A204.1 (cell line): ENCODE data around the gene PRICKLE2.

Experiments
- FAIRE-seq: peaks from 2 replicates; lab custom pipeline; 2012; peaks lifted over from hg19 to GRCh38; lab: Jason Lieb, UNC

PRICKLE2 gene

GRCh38 chr3:64253689-64254088 is 28.4 kb upstream of the PRICKLE2 start:
- no peak for FAIRE-seq

DNA sequence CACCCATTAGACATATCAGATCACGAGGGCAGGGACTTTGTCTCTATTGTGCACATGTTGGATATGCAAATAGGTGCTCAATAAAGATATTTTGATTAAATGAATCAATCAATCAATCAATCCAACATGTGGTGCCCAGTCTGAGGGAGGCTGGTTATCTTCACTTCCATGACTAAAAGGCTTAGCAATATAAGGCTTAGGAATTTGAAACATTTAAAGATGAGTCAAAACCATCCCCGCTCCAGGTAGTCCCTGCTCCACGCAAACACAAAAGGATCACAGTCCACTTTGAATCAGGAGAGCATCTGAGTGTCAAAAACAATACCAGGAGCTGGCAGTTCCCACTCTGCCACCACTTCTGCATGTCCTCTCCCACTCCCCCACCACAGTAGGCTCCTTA is 25.8 kb upstream of the PRICKLE2 start:
- FAIRE-seq = no peak

DNA sequence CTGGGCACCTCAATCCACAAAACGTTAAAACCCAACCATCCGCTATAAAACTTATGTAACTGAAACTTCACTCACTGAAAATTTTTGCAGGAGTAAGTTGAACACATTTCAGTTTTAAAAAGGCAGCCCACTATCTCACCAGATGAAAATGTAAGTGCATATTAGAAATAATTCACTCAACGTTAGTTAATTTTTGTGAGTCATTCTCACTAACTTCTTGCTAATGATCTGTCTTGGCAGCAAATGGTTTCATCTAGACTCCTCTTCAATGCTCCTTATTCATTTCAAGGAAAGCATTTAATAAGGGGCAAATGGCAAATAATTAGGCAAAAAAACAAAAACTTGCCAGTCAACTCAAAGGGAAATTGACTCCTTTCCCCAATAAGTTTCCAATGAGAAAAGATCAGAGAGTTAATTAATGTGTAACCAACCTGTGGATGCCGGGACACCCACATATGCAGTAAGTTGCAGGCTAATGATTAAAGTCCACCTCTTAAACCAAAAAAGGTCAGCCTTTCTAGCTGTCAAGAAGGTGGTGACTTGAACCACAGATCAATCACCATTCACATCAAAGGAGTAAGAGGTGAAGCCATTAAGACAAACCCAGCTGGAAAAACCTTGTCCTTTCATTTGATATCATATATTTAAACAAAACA is 22.9 kb upstream of the PRICKLE2 start:
- no peak for FAIRE-seq

DNA sequence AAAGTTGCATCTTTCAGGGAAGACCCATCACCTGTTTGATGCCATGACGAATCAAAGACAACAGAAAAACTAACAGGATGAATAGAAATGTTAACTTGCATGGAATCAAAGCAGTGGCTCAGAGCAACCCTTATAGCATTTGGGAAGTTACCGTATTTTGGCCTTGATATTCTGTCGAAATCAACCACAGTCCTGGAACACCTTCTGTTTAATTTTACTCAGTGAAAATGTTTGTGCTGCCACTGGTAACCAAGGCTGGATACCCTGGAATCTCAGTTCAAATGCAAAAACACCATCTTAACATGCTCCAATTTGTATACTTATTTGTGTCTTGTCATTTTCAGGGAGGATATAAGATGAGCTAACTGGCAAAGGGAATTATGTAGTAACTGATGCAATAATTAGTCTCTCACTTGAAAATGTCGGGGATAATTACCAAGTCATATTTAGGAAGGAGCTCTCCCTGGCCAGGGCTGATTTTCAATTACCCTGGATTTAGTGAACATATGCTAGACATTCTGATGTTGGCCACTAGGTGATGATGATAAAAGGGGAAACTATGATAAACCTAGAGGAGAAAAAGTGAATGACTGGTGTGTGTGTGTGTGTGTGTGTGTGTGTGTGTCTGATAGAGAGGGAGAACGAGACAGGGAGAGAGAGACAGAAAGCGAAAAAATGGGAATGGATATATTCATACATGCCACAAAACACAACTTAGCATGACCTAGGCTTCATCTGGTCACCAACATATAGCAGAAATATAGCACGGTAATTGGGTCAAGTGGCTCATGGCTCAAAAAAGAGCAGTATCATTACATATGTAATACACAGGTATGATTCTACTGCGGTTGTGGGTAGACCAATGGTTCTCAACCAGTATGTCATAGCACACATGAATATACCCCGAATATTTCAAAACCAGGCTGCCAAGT is 19.0 kb upstream of the PRICKLE2 start:
- FAIRE-seq = no peak

DNA sequence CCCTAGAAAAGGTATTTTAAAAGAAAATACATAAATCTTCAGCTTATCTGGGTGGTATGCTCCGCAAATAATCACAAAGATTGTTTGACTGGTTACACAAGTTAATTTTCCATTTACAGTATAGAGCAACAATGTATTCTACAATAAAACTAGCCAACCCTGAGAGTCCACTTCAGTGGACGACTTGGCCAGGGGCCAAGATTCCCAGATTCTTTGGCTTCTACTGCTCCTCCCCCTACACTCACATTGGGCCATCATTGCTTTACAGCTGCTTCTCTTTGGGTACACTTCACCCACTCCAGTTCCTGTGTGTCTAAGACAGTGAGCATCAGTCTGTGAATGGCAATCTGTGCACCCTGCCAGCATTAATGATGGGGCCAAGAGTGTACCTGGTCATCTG is 17.2 kb upstream of the PRICKLE2 start:
- FAIRE-seq = no peak

DNA sequence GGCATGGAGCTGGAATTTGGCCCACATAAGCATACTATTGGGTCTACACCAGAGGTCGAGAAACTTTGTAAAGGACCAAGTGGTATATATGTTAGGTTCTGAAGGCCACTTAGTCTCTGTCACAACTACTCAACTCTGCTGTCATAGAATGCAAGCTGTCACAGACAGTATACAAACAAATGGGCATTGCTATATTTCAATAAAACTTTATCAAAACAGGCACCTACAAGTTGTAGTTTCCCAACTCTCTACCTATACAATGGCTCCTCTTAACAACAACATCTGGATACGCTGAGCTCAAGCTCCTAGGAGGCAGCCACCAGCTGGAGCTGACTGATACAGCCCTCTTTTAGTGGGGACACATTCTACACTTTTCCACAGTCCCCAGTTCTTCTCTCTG is 15.7 kb upstream of the PRICKLE2 start:
- no peak for FAIRE-seq

DNA sequence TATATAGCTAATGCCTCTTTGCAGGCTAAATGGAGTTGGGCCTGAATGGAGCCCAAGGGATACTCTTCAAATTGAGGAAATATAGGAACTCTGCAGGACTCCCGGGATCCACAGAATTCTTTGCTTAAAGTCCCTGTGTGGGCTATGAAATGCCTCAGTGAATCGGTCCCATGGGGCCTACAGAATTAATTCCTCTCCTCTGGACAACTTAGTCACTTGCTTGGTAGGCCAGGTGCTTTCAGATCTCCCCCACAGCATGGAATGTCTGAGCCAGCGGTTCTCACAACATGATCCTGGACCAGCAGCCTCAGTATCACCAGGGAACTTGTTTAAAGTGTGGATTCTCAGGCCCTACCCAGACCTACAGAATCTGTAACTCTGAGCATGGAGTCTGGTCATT is 15.1 kb upstream of the PRICKLE2 start:
- no peak for FAIRE-seq

GRCh38 chr3:64239841-64240240 is 14.6 kb upstream of the PRICKLE2 start:
- FAIRE-seq = no peak

DNA sequence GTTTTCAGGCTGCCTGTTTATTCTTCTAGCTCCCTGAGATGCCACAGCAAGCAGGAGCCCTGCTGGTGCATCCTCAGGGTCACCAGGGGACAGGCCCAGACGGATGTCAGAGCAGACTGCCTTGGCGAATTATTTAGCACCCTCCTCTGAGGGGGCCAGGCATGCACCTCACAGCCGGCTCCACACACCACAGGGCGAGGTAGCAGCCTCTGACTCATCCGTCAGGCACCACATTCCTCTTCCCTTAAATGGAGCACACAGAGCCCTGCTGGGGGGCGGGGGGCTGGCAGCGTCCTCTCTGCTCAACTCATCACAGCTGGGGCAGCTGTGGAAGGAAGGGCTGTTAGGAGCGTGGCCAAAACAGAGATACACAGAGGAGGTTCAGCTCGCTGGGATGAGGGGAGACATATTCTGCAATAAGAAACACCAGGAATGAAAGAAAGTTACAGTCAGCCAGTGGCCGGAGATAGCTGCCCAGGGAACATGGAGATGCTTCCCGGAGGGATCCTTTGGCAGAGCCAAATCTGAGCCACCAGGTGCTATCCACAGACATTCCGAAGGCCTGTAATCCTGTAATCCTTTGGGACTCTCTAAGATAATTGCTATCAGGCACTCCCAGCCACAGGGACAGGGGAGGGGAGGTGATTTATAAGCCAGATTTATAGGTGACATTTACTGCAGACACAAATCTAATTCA is 13.9 kb upstream of the PRICKLE2 start:
- FAIRE-seq = no peak

- FAIRE-seq = no peak
Measured at GRCh38 chr3:64237083-64237482, 11.8 kb upstream of the PRICKLE2 start.

- FAIRE-seq = no peak
Measured at GRCh38 chr3:64235605-64236004, 10.3 kb upstream of the PRICKLE2 start.

DNA sequence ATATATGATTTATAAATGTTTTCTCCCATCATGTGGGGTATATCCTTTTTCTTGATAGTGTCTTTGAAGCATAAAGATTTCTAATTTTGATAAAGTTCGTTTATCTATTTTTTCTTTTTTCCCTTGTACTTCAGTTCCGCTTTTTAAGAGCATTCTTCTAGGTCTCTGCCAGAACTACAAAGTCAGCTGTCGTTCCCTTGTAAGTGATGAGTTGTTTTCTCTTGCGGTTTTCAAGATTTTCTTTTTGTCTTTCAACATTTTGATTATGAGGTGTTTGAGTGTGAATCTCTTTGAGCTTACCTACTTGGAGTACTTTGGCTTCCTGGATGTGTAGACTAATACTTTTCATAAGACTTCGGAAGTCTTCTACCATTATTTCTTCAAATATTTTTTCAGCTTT is 9.3 kb upstream of the PRICKLE2 start:
- no peak for FAIRE-seq

DNA sequence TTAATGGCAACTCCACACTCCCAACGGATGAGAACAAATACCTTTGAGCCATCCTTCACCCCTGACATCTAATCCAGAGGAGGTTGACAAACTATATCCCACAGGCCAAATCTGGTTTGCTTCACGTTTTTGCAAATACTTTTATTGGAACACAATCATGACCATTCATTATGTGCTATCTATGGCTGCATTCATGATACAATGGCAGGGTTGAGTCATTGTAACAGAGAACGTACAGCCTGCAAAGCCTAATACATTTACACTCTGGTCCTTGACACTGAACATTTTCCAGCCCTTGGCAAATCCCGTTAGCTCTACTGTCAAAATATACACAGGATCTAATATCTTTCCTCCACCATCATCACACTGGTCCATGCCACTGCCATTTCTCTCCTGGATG is 7.6 kb upstream of the PRICKLE2 start:
- no peak for FAIRE-seq

GRCh38 chr3:64229903-64230302 is 4.6 kb upstream of the PRICKLE2 start:
- FAIRE-seq = no peak

- no peak for FAIRE-seq
Measured at GRCh38 chr3:64228110-64228509, 2.8 kb upstream of the PRICKLE2 start.

DNA sequence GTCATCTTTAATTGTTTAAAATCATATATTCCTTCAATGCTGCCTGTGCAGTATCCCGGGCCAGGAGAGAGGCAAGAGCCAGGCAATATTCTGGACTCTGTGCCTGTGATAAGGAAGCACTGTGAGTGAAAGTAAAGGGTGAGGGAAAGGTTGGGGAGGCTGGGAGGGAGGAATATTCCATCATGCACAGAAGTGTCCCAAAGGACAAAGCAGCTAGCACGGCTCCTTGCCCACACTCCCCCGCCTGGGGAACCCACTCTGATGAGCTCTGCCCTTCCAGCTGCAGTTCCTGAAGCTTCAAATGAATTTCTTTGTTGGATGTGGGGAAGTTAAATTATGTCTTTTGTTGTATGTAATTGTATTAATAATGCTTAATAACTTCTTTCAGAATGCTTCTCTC is 1.5 kb upstream of the PRICKLE2 start:
- no peak for FAIRE-seq

DNA sequence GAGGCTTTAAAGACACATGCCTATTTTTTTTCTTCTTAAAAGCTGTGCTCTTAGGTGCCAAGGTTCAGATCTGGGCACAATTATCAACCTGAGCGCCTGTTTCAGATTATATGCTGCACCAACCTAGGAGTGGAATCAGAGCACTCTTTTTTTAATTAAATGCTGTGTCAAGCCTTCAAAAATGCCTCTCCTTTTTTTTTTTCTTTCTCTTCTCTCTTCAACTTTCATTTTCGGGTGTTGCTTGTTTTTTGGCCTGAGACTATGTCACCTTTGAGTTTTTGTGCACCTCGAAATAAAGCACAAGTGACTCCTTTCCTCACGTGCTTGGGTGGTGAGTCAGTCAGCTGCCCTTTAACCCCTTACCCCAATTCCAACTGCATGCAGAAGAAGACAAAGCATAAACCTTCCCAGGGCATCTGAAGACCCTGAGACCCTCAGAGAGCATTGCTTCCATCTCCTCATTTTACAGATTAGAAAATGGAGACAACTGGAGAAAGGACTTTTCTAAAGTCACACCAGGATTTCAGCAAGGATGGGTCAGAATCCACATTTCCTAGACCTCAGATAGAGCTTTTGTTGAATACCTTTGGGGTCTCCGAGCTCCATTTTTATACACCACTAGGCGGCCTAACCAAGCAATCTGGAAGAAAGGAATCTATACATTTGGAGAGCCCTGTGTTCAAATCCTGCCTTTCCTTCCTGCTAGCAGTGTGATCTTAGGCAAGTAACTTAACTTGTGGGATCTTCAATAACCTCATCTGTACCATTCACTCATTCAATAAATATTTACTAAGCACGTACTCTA is 631 bp upstream of the PRICKLE2 start:
- no peak for FAIRE-seq

DNA sequence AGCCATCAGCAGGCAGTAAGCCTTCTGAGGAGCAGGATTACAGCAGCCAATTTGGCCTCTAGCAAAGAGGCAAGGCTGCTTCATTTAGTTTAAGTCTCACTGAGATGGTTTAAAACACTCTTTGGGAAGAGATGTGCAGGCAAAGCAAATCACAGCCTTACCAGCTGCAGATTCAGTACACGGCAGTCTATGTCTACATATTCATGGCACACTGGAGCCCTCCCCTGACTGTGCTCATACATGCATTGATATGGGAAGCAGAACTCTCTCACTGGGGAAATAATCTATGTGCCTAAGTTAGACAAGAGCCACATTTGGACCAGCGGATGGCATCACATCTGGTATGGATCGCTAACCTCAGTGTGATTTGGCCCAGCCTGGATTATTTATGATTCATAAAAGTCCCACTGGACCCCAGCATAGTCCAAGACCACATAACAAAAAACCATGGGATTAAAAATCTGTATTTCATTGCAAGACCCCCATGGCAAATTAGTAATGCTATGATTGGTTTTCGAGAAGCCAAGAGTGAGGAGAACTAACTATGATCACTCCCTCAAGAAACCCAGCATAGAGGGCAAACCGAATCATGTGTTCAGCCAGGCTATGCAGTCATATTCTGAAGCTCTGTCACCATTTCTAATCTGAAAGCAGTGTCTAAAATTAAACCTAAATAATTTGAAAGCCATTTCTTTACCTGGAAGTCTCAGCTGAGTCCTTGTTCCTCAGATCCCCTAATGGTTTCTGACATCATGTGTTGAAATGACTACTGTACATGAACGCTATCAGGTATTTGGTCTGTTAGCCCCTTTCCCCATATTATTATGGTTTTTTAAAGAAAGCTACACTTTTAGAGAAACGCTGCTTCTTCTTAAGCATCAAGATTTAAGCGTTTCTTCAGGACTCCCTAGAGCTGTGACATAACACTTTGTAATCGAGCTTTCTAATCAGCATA is 1.2 kb downstream of the PRICKLE2 start:
- FAIRE-seq = no peak

- FAIRE-seq = no peak
Measured at GRCh38 chr3:64222501-64223111, 2.7 kb downstream of the PRICKLE2 start.

GRCh38 chr3:64221571-64222257 is 3.6 kb downstream of the PRICKLE2 start:
- no peak for FAIRE-seq
